Endothelial cell of umbilical vein (primary cell): Measurements from ENCODE around the gene RGS2.

Source experiments
- EZH2 ChIP-seq: IDR thresholded peaks from 2 replicates; pipeline ENCODE4 v1.6.1; 2012; ENCODE audit warnings: borderline replicate concordance, low read depth, mild to moderate bottlenecking, moderate library complexity, low read length, inconsistent platforms; ENCODE audit not compliant: severe bottlenecking
- FOS ChIP-seq: IDR thresholded peaks from 2 replicates; pipeline ENCODE4 v1.6.1; 2011; ENCODE audit warnings: mild to moderate bottlenecking, low read length, moderate library complexity, borderline replicate concordance; ENCODE audit not compliant: insufficient read depth
- GATA2 ChIP-seq: IDR thresholded peaks from 2 replicates; pipeline ENCODE4 v1.7.0; 2011; ENCODE audit warnings: low read depth, mild to moderate bottlenecking, moderate library complexity, mixed read lengths, low read length; ENCODE audit not compliant: insufficient read length, insufficient read depth
- JUN ChIP-seq: IDR thresholded peaks from 2 replicates; pipeline ENCODE4 v1.6.1; 2011; ENCODE audit warnings: borderline replicate concordance, low read depth; ENCODE audit not compliant: insufficient read length, insufficient read depth
- MYC ChIP-seq: IDR thresholded peaks from one replicate; pipeline ENCODE4 v1.6.1; 2011; ENCODE audit warnings: mild to moderate bottlenecking, low read depth, low read length
- POLR2A ChIP-seq: IDR thresholded peaks from 2 replicates; pipeline ENCODE4 v1.6.1; 2012; ENCODE audit warnings: low read depth, mild to moderate bottlenecking, control low read depth, low read length
- POLR2AphosphoS5 ChIP-seq: IDR thresholded peaks from 2 replicates; pipeline ENCODE4 v1.6.1; 2012; ENCODE audit warnings: low read depth, mild to moderate bottlenecking, control low read depth, low read length, moderate library complexity; ENCODE audit not compliant: insufficient read depth
- TF ChIP-seq, protein P1 (sequence below), 2 donors: IDR thresholded peaks; 1 replicate in 1 of 2; 2 replicates in 1 of 2; pipeline ENCODE4 v1.5.1; 2011; ENCODE audit warnings: low read length in 2 of 2, mild to moderate bottlenecking in 2 of 2, moderate library complexity in 2 of 2, control low read depth in 1 of 2, inconsistent platforms in 1 of 2, low read depth in 1 of 2; ENCODE audit not compliant: insufficient read depth in 1 of 2; ENCODE audit errors: extremely low read depth in 1 of 2
- TF ChIP-seq, protein P2 (sequence below): IDR thresholded peaks from 2 replicates; pipeline ENCODE4 v1.6.1; 2011; ENCODE audit not compliant: insufficient read depth, insufficient read length

DNA sequence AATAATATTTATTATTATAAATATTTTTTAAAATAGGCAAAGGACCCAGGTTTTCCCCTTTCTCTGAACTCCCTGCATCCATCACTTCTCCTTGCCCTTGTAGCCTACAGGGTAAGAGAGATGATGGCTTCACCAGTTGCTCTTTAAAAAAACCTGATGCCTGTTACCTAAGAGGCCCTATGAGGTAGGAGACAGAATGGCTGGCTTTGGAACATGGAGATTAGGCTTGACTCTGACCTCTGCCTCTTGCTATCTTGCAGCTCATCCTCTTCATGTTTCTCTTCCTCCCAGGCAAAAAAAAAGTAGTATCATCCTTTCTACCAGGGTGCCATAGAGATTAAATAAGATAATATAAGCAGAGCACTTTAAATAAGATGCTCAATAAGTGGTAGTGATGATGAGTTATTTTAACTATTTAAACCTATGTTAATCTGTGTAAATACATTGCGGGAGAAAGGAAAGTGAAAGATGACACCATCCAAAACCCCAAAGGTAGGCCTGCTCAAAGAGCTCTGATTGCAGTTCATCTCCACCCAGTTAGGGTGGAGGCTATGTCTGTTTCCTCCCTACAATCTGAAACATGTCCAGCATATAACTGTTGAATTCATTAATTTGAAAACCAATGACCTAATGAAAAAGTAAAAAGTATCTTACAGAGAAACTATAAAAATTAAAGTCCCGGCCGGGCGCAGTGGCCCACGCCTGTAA lies 51.8 kb downstream of the RGS2 start:
- no peak for TF ChIP-seq POLR2A
- TF ChIP-seq, protein P1, sequence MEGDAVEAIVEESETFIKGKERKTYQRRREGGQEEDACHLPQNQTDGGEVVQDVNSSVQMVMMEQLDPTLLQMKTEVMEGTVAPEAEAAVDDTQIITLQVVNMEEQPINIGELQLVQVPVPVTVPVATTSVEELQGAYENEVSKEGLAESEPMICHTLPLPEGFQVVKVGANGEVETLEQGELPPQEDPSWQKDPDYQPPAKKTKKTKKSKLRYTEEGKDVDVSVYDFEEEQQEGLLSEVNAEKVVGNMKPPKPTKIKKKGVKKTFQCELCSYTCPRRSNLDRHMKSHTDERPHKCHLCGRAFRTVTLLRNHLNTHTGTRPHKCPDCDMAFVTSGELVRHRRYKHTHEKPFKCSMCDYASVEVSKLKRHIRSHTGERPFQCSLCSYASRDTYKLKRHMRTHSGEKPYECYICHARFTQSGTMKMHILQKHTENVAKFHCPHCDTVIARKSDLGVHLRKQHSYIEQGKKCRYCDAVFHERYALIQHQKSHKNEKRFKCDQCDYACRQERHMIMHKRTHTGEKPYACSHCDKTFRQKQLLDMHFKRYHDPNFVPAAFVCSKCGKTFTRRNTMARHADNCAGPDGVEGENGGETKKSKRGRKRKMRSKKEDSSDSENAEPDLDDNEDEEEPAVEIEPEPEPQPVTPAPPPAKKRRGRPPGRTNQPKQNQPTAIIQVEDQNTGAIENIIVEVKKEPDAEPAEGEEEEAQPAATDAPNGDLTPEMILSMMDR (IDR thresholded peaks at IDR 0.05; ENCODE audit: extremely low read depth in 1 of 2, insufficient read depth in 1 of 2, low read depth in 1 of 2, low read length in 2 of 2): no peak
- TF ChIP-seq MYC: no peak
- TF ChIP-seq, protein P2, sequence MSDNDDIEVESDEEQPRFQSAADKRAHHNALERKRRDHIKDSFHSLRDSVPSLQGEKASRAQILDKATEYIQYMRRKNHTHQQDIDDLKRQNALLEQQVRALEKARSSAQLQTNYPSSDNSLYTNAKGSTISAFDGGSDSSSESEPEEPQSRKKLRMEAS: no peak
- no peak for TF ChIP-seq EZH2
- no peak for TF ChIP-seq POLR2AphosphoS5
- no peak for TF ChIP-seq GATA2
- TF ChIP-seq JUN: no peak
- no peak for TF ChIP-seq FOS
